Gastrocnemius medialis (tissue), 4 donors: Measurements from ENCODE around the gene ABHD15. TPM values are rescaled to one million over a fixed set of nuclear protein-coding genes. Genes with fewer than 3 reads are reported as not detected.

Experiments used
- ATAC-seq, 2 donors: fragments of 150-250 bp; one replicate each; pipeline ENCODE4 v1.9.1; 2016
- DNase-seq, 2 donors: peaks; one replicate each; pipeline ENCODE4 v3.0.0-alpha.2; 2019
- H3K27ac ChIP-seq, 4 donors: fragments of 200-600 bp; sonication (generic); 1 replicate in 1 of 4; 2 replicates in 3 of 4; pipeline ENCODE4 v1.5.1; 2016 to 2018; ENCODE audit warnings: mild to moderate bottlenecking in 2 of 4, moderate library complexity in 1 of 4
- H3K27me3 ChIP-seq, 3 donors: fragments of 200-600 bp; sonication (generic) in 2 of 3; 1 replicate in 1 of 3; 2 replicates in 2 of 3; pipeline versions ENCODE4 v1.5.1 to v1.6.0; 2016 to 2019; ENCODE audit warnings: mild to moderate bottlenecking in 1 of 3, moderate library complexity in 1 of 3
- H3K36me3 ChIP-seq, 2 donors: fragments of 200-600 bp; sonication (generic) in 1 of 2; one replicate each; pipeline ENCODE4 v1.5.1; 2017 to 2018
- H3K4me1 ChIP-seq, 2 donors: fragments of 200-600 bp; sonication (generic) in 1 of 2; one replicate each; pipeline ENCODE4 v1.5.1; 2016 to 2017; ENCODE audit warnings: mild to moderate bottlenecking in 2 of 2
- H3K4me3 ChIP-seq, 4 donors: fragments of 200-600 bp; sonication (generic) in 3 of 4; 1 replicate in 1 of 4; 2 replicates in 3 of 4; pipeline ENCODE4 v1.5.1; 2016 to 2019; ENCODE audit warnings: mild to moderate bottlenecking in 2 of 4
- H3K9me3 ChIP-seq, 3 donors: fragments of 200-600 bp; sonication (generic) in 2 of 3; 1 replicate in 1 of 3; 2 replicates in 2 of 3; pipeline ENCODE4 v1.5.1; 2016 to 2019
- CTCF ChIP-seq, 5 experiments: fragments of 450-650 bp in 3 of 5; fragments of 200-600 bp in 2 of 5; sonication (generic) in 2 of 5; IDR thresholded peaks in 4 of 5; conservative IDR thresholded peaks in 1 of 5; 1 replicate in 4 of 5; 2 replicates in 1 of 5; pipeline ENCODE4 v1.5.1; 2016 to 2019; ENCODE audit warnings: antibody characterized with exemption in 5 of 5, mild to moderate bottlenecking in 3 of 5, moderate library complexity in 3 of 5
- POLR2A ChIP-seq, 2 donors: fragments of 450-650 bp; IDR thresholded peaks; one replicate each; pipeline ENCODE4 v1.6.1; 2017; ENCODE audit warnings: antibody characterized with exemption in 2 of 2, mild to moderate bottlenecking in 2 of 2, moderate library complexity in 2 of 2
- in situ Hi-C, 4 donors: fragments of 200-750 bp; cut with MboI; loops; one replicate each; pipeline versions ENCODE4 v1.15.0 to v1.8.0; 2017; ENCODE audit warnings: low sequenced_read_pairs in 4 of 4
- intact Hi-C: fragments of 100-400 bp; cut with DNase I; formaldehyde crosslinking; loops from one replicate; pipeline ENCODE4 v1.15.1; 2023; ENCODE audit warnings: low total_unique reads
- total RNA-seq, 4 donors: library from RNA; depleted of rRNA; stranded (reverse); fragments of >200 nt; gene quantifications; one replicate each; pipeline versions ENCODE4 v1.1.0 to v1.2.3, GENCODE V29; 2016

The ABHD15 gene
- total RNA-seq, 4 donors from 2014 or later: 2.6 to 5.7 (median 5.0) TPM

- intact Hi-C loops (loop anchor here (1.0 to 2.0 kb wide), 2 partner anchors 23 to 34 kb away; no protein-coding TSS in a partner anchor), in situ Hi-C loops (loop anchor here in 3 of 4 donors (25.0 kb wide), 2 partner anchors 298 to 323 kb away; partner anchors contain the start of genes EFCAB5 (in 2 of the 3) and SSH2 (in 2 of the 3))
- TF ChIP-seq POLR2A (IDR thresholded peaks at IDR 0.05) (no peak), CTCF (IDR thresholded peaks at IDR 0.05 in 4 of 5, conservative IDR thresholded peaks at IDR 0.05 in 1 of 5) (no peak)
- peaks cover 50 to 60% of the 10 kb centered on the region in 2 donors for H3K4me1 ChIP-seq
- peak overlapping the region; percentile 20 to 54 (median 41) for H3K4me3 ChIP-seq
- DNase-seq (peak in 1 of 2 donors; percentile 55), ATAC-seq (peak in 1 of 2 donors; percentile 20)
- H3K9me3 ChIP-seq: no peaks in the 10 kb centered on the region
- H3K27ac ChIP-seq: peak overlapping the region; percentile 98 to 100 (median 99)
- peaks cover 0 to 8% of the 10 kb centered on the region in 2 donors for H3K36me3 ChIP-seq
- H3K27me3 ChIP-seq: no peaks in the 10 kb centered on the region
These were observed 47.0 kb upstream of the ABHD15 start for GRCh38 chr17:29613856-29614255.

- in situ Hi-C loops (loop anchor here in 3 of 4 donors (25.0 kb wide), 2 partner anchors 299 to 324 kb away; partner anchors contain the start of genes EFCAB5 (in 2 of the 3) and SSH2 (in 2 of the 3)), intact Hi-C loops (loop anchor here (1.0 to 2.0 kb wide), 2 partner anchors 23 to 33 kb away; no protein-coding TSS in a partner anchor)
- DNase-seq: peak; percentile 88 to 95
- TF ChIP-seq CTCF (IDR thresholded peaks at IDR 0.05 in 4 of 5, conservative IDR thresholded peaks at IDR 0.05 in 1 of 5) (peak; percentile 82 to 94 (median 87)), POLR2A (IDR thresholded peaks at IDR 0.05) (peak; percentile 15 to 53)
- Histone ChIP-seq H3K27me3 (no peaks in the 10 kb centered on the region), H3K4me3 (peak overlapping the region; percentile 20 to 54 (median 41)), H3K9me3 (no peaks in the 10 kb centered on the region), H3K4me1 (peaks cover 47 to 56% of the 10 kb centered on the region in 2 donors), H3K27ac (peak overlapping the region; percentile 98 to 100 (median 99)), H3K36me3 (peaks cover 0 to 4% of the 10 kb centered on the region in 2 donors)
- ATAC-seq: peak; percentile 55 to 60
These were observed 46.6 kb upstream of the ABHD15 start for GRCh38 chr17:29613352-29613837.

GRCh38 chr17:29612404-29613280, 45.8 kb upstream of the ABHD15 start:
- no peaks in the 10 kb centered on the region for H3K9me3 ChIP-seq
- peaks cover 0 to 4% of the 10 kb centered on the region in 2 donors for H3K36me3 ChIP-seq
- H3K27ac ChIP-seq: peak overlapping the region; percentile 98 to 100 (median 99)
- no peaks in the 10 kb centered on the region for H3K27me3 ChIP-seq
- DNase-seq (peak in 1 of 2 donors; percentile 1), ATAC-seq (peak; percentile 1)
- intact Hi-C loops (loop anchor here (1.0 to 2.0 kb wide), 2 partner anchors 22 to 32 kb away; no protein-coding TSS in a partner anchor), in situ Hi-C loops (loop anchor here in 3 of 4 donors (25.0 kb wide), 2 partner anchors 300 to 325 kb away; partner anchors contain the start of genes EFCAB5 (in 2 of the 3) and SSH2 (in 2 of the 3))
- peak overlapping the region in 3 of 4 donors; percentile 20 to 54 (median 44) for H3K4me3 ChIP-seq
- H3K4me1 ChIP-seq: peaks cover 40 to 48% of the 10 kb centered on the region in 2 donors
- no peak for TF ChIP-seq POLR2A (IDR thresholded peaks at IDR 0.05)
- no peak for TF ChIP-seq CTCF (IDR thresholded peaks at IDR 0.05 in 4 of 5, conservative IDR thresholded peaks at IDR 0.05 in 1 of 5)

GRCh38 chr17:29612094-29612403, 45.2 kb upstream of the ABHD15 start:
- TF ChIP-seq POLR2A (IDR thresholded peaks at IDR 0.05) (no peak), CTCF (IDR thresholded peaks at IDR 0.05 in 4 of 5, conservative IDR thresholded peaks at IDR 0.05 in 1 of 5) (no peak)
- no peak overlapping the region for H3K27ac ChIP-seq
- no peak overlapping the region for H3K4me3 ChIP-seq
- DNase-seq (no peak), ATAC-seq (no peak)
- no peaks in the 10 kb centered on the region for H3K9me3 ChIP-seq
- H3K27me3 ChIP-seq: no peaks in the 10 kb centered on the region
- intact Hi-C loops: loop anchor here (2.0 kb wide), 1 partner anchor 21 kb away; no protein-coding TSS in a partner anchor
- in situ Hi-C loops: loop anchor here in 3 of 4 donors (25.0 kb wide), 2 partner anchors 300 to 325 kb away; partner anchors contain the start of genes EFCAB5 (in 2 of the 3) and SSH2 (in 2 of the 3)
- H3K4me1 ChIP-seq: peaks cover 34 to 42% of the 10 kb centered on the region in 2 donors
- H3K36me3 ChIP-seq: peaks cover 0 to 4% of the 10 kb centered on the region in 2 donors
